ENCODE measurements around the gene UXT.

GRCh38 chrX:47661539-47661938 lies 2.6 kb upstream of the UXT start:
- TF ChIP-seq CTCF (tag by site-specific recombination; IDR thresholded peaks at IDR 0.05) (no peak), ZNF830 (tag by site-specific recombination; IDR thresholded peaks at IDR 0.05; ENCODE audit: low read depth) (no peak)
